ENCODE data around the gene CCDC88B. TPM values are rescaled to one million over a fixed set of nuclear protein-coding genes. Genes with fewer than 3 reads are reported as not detected.
A peak's percentile ranks its signal among the peaks of the same experiment; 100 is the strongest.

Gene CCDC88B
- total RNA-seq, 1 experiment from 2014 or later = 7.6 TPM

- Mint-ChIP-seq H3K4me3 (ENCODE audit: low read depth, unreplicated experiment) (no peak overlapping the region), H3K27ac (ENCODE audit: unreplicated experiment) (no peak overlapping the region), H3K4me1 (ENCODE audit: low read depth, unreplicated experiment) (peaks cover 16% of the 10 kb centered on the region), H3K27me3 (ENCODE audit: unreplicated experiment) (no peaks in the 10 kb centered on the region), H3K9me3 (ENCODE audit: low read depth, unreplicated experiment) (no peaks in the 10 kb centered on the region), H3K36me3 (ENCODE audit: insufficient read depth, unreplicated experiment) (peaks cover 76% of the 10 kb centered on the region)
- no peak for DNase-seq
- intact Hi-C loops (cut with micrococcal nuclease; ENCODE audit: unreplicated experiment) = no loop called here
- no peak for TF ChIP-seq CTCF (IDR thresholded peaks at IDR 0.05; ENCODE audit: unreplicated experiment)
- CTCF ChIA-PET = no interaction called here
- no TSS peak for BruUV-seq (replicated peaks)
Measured at GRCh38 chr11:64367931-64368672, 28.1 kb downstream of the CCDC88B start.

GRCh38 chr11:64368673-64369074, 28.7 kb downstream of the CCDC88B start:
- Mint-ChIP-seq H3K36me3 (ENCODE audit: insufficient read depth, unreplicated experiment) (peaks cover 76% of the 10 kb centered on the region), H3K9me3 (ENCODE audit: low read depth, unreplicated experiment) (no peaks in the 10 kb centered on the region), H3K27me3 (ENCODE audit: unreplicated experiment) (no peaks in the 10 kb centered on the region), H3K4me3 (ENCODE audit: low read depth, unreplicated experiment) (no peak overlapping the region), H3K27ac (ENCODE audit: unreplicated experiment) (no peak overlapping the region), H3K4me1 (ENCODE audit: low read depth, unreplicated experiment) (peaks cover 17% of the 10 kb centered on the region)
- CTCF ChIA-PET = no interaction called here
- no TSS peak for BruUV-seq (replicated peaks)
- no peak for TF ChIP-seq CTCF (IDR thresholded peaks at IDR 0.05; ENCODE audit: unreplicated experiment)
- no peak for DNase-seq
- intact Hi-C loops (cut with micrococcal nuclease; ENCODE audit: unreplicated experiment) = no loop called here

GRCh38 chr11:64369440-64370421, 29.7 kb downstream of the CCDC88B start:
- no TSS peak for BruUV-seq (replicated peaks)
- no peak for DNase-seq
- H3K9me3 Mint-ChIP-seq (ENCODE audit: low read depth, unreplicated experiment) = no peaks in the 10 kb centered on the region
- CTCF ChIA-PET = no interaction called here
- H3K36me3 Mint-ChIP-seq (ENCODE audit: insufficient read depth, unreplicated experiment) = peaks cover 67% of the 10 kb centered on the region
- TF ChIP-seq CTCF (IDR thresholded peaks at IDR 0.05; ENCODE audit: unreplicated experiment) = peak; percentile 42
- H3K27ac Mint-ChIP-seq (ENCODE audit: unreplicated experiment) = no peak overlapping the region
- intact Hi-C loops (cut with micrococcal nuclease; ENCODE audit: unreplicated experiment) = no loop called here
- no peak overlapping the region for H3K4me3 Mint-ChIP-seq (ENCODE audit: low read depth, unreplicated experiment)
- no peaks in the 10 kb centered on the region for H3K27me3 Mint-ChIP-seq (ENCODE audit: unreplicated experiment)
- peaks cover 17% of the 10 kb centered on the region for H3K4me1 Mint-ChIP-seq (ENCODE audit: low read depth, unreplicated experiment)

GRCh38 chr11:64371201-64371600, 31.2 kb downstream of the CCDC88B start:
- H3K9me3 Mint-ChIP-seq (ENCODE audit: low read depth, unreplicated experiment) = no peaks in the 10 kb centered on the region
- CTCF ChIA-PET = no interaction called here
- peaks cover 58% of the 10 kb centered on the region for H3K36me3 Mint-ChIP-seq (ENCODE audit: insufficient read depth, unreplicated experiment)
- BruUV-seq (replicated peaks) = no TSS peak
- TF ChIP-seq CTCF (IDR thresholded peaks at IDR 0.05; ENCODE audit: unreplicated experiment) = no peak
- H3K27ac Mint-ChIP-seq (ENCODE audit: unreplicated experiment) = no peak overlapping the region
- no peak overlapping the region for H3K4me3 Mint-ChIP-seq (ENCODE audit: low read depth, unreplicated experiment)
- DNase-seq = no peak
- no peaks in the 10 kb centered on the region for H3K27me3 Mint-ChIP-seq (ENCODE audit: unreplicated experiment)
- peaks cover 16% of the 10 kb centered on the region for H3K4me1 Mint-ChIP-seq (ENCODE audit: low read depth, unreplicated experiment)
- intact Hi-C loops (cut with micrococcal nuclease; ENCODE audit: unreplicated experiment) = no loop called here

Data from Calu3 (cell line).